ENCODE measurements around the gene ELANE. TPM values are rescaled to one million over a fixed set of nuclear protein-coding genes. Genes with fewer than 3 reads are reported as not detected.

ELANE gene
- total RNA-seq, result 6.4 TPM

DNA sequence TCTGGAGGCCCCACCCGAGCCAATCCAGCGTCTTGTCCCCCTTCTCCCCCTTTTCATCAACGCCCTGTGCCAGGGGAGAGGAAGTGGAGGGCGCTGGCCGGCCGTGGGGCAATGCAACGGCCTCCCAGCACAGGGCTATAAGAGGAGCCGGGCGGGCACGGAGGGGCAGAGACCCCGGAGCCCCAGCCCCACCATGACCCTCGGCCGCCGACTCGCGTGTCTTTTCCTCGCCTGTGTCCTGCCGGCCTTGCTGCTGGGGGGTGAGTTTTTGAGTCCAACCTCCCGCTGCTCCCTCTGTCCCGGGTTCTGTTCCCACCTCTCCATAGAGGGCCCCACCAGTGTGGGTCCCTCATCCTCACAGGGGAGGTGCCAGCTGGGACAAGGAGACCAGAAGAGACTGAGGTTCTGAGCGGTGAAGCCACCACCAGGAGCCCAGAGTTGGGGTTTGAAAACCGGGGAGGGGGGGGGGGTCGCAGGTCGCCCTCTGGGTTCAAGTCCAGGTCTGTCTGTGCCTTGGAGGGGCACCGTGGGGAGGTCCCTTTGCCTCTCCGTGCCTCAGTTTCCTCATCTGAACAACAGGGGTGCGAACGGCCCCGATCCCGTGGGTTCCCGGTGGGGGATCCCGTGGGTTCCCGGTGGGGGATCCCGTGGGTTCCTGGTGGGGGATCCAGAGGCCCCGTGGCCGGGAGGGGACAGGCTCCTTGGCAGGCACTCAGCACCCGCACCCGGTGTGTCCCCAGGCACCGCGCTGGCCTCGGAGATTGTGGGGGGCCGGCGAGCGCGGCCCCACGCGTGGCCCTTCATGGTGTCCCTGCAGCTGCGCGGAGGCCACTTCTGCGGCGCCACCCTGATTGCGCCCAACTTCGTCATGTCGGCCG is at the start of gene ELANE:
ELANE (plus strand) TSS at position 168 of the 878 bp plus-strand sequence; CDS start at position 194, 26 bp downstream.

GRCh38 chr19:821825-822503 is 30.1 kb upstream of the ELANE start, which contains the start of gene PLPPR3:
Gene PLPPR3, minus strand, starts transcription at chr19:821955. Its CDS starts 396 bp downstream, at chr19:821559.

GRCh38 chr19:827710-828321 is 24.3 kb upstream of the ELANE start, which contains the start of gene AZU1:
Gene AZU1, plus strand, starts transcription at chr19:827837. Its CDS starts 10 bp downstream, at chr19:827847.

GRCh38 chr19:840519-841206 is 11.4 kb upstream of the ELANE start, which contains the start of gene PRTN3:
Gene PRTN3, plus strand, starts transcription at chr19:840999. Its CDS starts 10 bp downstream, at chr19:841009.

GRCh38 chr19:858868-859843 is 7.1 kb downstream of the ELANE start, which contains the start of gene CFD:
Gene CFD, plus strand, starts transcription at chr19:859664. Its CDS starts 26 bp downstream, at chr19:859690.

GRCh38 chr19:892894-893689 is 41.0 kb downstream of the ELANE start, which contains the start of the genes MED16 and RNU6-9:
Gene MED16, minus strand, starts transcription at chr19:893187. Its CDS starts 2,056 bp downstream, at chr19:891131.
Gene RNU6-9, plus strand, starts transcription at chr19:893484.

Other genes with a start within 250 kb of the ELANE start
- gene POLRMT, start 218.8 kb upstream of the ELANE start, total RNA-seq, result 33.2 TPM
- gene FGF22, start 212.4 kb upstream of the ELANE start, total RNA-seq, result not detected
- 25.8 TPM for gene RNF126, start 189.1 kb upstream of the ELANE start, total RNA-seq
- 36.6 TPM for gene FSTL3, start 175.9 kb upstream of the ELANE start, total RNA-seq
- not detected for gene PRSS57, start 156.9 kb upstream of the ELANE start, total RNA-seq
- gene PALM, start 143.4 kb upstream of the ELANE start, total RNA-seq, result 145 TPM
- 1.4 TPM for gene MISP, start 101.2 kb upstream of the ELANE start, total RNA-seq
- gene PTBP1, start 54.9 kb upstream of the ELANE start, total RNA-seq, result 113 TPM
- 21.2 TPM for gene PLPPR3, start 30.3 kb upstream of the ELANE start, total RNA-seq
- 3.4 TPM for gene AZU1, start 24.5 kb upstream of the ELANE start, total RNA-seq
- 2.5 TPM for gene PRTN3, start 11.3 kb upstream of the ELANE start, total RNA-seq
- gene CFD, start 7.4 kb downstream of the ELANE start, total RNA-seq, result 15.3 TPM
- gene MED16, start 40.9 kb downstream of the ELANE start, total RNA-seq, result 70.6 TPM
- gene RNU6-9, start 41.2 kb downstream of the ELANE start, total RNA-seq, result not detected
- 34.8 TPM for gene R3HDM4, start 60.9 kb downstream of the ELANE start, total RNA-seq
- not detected for gene KISS1R, start 65.0 kb downstream of the ELANE start, total RNA-seq
- 12.7 TPM for gene ARID3A, start 73.7 kb downstream of the ELANE start, total RNA-seq
- gene WDR18, start 132.0 kb downstream of the ELANE start, total RNA-seq, result 52.4 TPM
- gene GRIN3B, start 148.1 kb downstream of the ELANE start, total RNA-seq, result not detected
- 103 TPM for gene TMEM259, start 168.8 kb downstream of the ELANE start, total RNA-seq
- not detected for gene RNU6-2, start 169.2 kb downstream of the ELANE start, total RNA-seq
- 60.9 TPM for gene CNN2, start 174.3 kb downstream of the ELANE start, total RNA-seq
- 84.4 TPM for gene ABCA7, start 187.8 kb downstream of the ELANE start, total RNA-seq
- gene ARHGAP45, start 214.9 kb downstream of the ELANE start, total RNA-seq, result 11.5 TPM
- gene POLR2E, start 243.1 kb downstream of the ELANE start, total RNA-seq, result 101 TPM